Trophoblast cell (in vitro differentiated cells and primary cell): ENCODE data around the gene HOMER2.
A peak's percentile ranks its signal among the peaks of the same experiment; 100 is the strongest.

Experiments
- DNase-seq, 2 donors: peaks; one replicate each; pipeline ENCODE4 v3.0.0-alpha.2; 2016
- H2AFZ ChIP-seq: 2 replicates; pipeline ENCODE4 v1.6.1; 2013; ENCODE audit warnings: low read length, moderate library complexity, mild to moderate bottlenecking; ENCODE audit not compliant: insufficient read depth, poor library complexity
- H2AK5ac ChIP-seq: 2 replicates; pipeline ENCODE4 v1.6.1; 2013; ENCODE audit warnings: mild to moderate bottlenecking, low read length
- H2BK120ac ChIP-seq: 2 replicates; pipeline ENCODE4 v1.6.1; 2013; ENCODE audit warnings: low read length, mild to moderate bottlenecking, moderate library complexity; ENCODE audit not compliant: insufficient read depth, poor library complexity
- H2BK12ac ChIP-seq: 2 replicates; pipeline ENCODE4 v1.6.1; 2013; ENCODE audit warnings: mild to moderate bottlenecking, low read length, moderate library complexity
- H2BK5ac ChIP-seq: 2 replicates; pipeline ENCODE4 v1.6.1; 2013; ENCODE audit warnings: low read length, low read depth, moderate library complexity, mild to moderate bottlenecking; ENCODE audit not compliant: poor library complexity
- H3K14ac ChIP-seq: 2 replicates; pipeline ENCODE4 v1.6.1; 2013; ENCODE audit warnings: mild to moderate bottlenecking, low read length
- H3K18ac ChIP-seq: 2 replicates; pipeline ENCODE4 v1.6.1; 2013; ENCODE audit warnings: mild to moderate bottlenecking, low read length
- H3K23ac ChIP-seq: 2 replicates; pipeline ENCODE4 v1.6.1; 2013; ENCODE audit warnings: low read length
- H3K27ac ChIP-seq: 2 replicates; pipeline ENCODE4 v1.5.1; 2013; ENCODE audit warnings: low read depth, mild to moderate bottlenecking, inconsistent platforms, low read length, moderate library complexity
- H3K27me3 ChIP-seq: 2 replicates; pipeline ENCODE4 v1.6.1; 2013; ENCODE audit warnings: inconsistent platforms, mild to moderate bottlenecking, low read length, moderate library complexity; ENCODE audit not compliant: insufficient read depth
- H3K36me3 ChIP-seq, 2 experiments: 1 replicate in 1 of 2; 2 replicates in 1 of 2; pipeline ENCODE4 v1.6.1; 2013; ENCODE audit warnings: low read length in 2 of 2, mild to moderate bottlenecking in 2 of 2, moderate library complexity in 1 of 2; ENCODE audit not compliant: insufficient read depth in 2 of 2, control insufficient read depth in 1 of 2
- H3K4ac ChIP-seq: 2 replicates; pipeline ENCODE4 v1.6.1; 2013; ENCODE audit warnings: low read depth, mild to moderate bottlenecking, low read length, moderate library complexity
- H3K4me1 ChIP-seq, 2 experiments: 1 replicate in 1 of 2; 2 replicates in 1 of 2; pipeline ENCODE4 v1.6.1; 2013; ENCODE audit warnings: low read length in 2 of 2, mild to moderate bottlenecking in 2 of 2, moderate library complexity in 1 of 2; ENCODE audit not compliant: insufficient read depth in 2 of 2, control insufficient read depth in 1 of 2
- H3K4me2 ChIP-seq: 2 replicates; pipeline ENCODE4 v1.6.1; 2013; ENCODE audit warnings: inconsistent platforms, mild to moderate bottlenecking, low read length, moderate library complexity
- H3K4me3 ChIP-seq: 2 replicates; pipeline ENCODE4 v1.5.1; 2013; ENCODE audit warnings: mild to moderate bottlenecking, low read depth, low read length, inconsistent platforms
- H3K79me1 ChIP-seq: one replicate; pipeline ENCODE4 v1.6.1; 2013; ENCODE audit warnings: low read length
- H3K79me2 ChIP-seq: 2 replicates; pipeline ENCODE4 v1.6.1; 2013; ENCODE audit warnings: low read length, mild to moderate bottlenecking; ENCODE audit not compliant: control insufficient read depth, insufficient read depth, poor library complexity
- H3K9ac ChIP-seq: 2 replicates; pipeline ENCODE4 v1.6.1; 2013; ENCODE audit warnings: mild to moderate bottlenecking, low read length
- H3K9me3 ChIP-seq: 2 replicates; pipeline ENCODE4 v1.6.1; 2013; ENCODE audit warnings: low read depth, mild to moderate bottlenecking, control low read depth, inconsistent platforms, low read length; ENCODE audit not compliant: insufficient read depth
- H4K12ac ChIP-seq: 2 replicates; pipeline ENCODE4 v1.6.1; 2013; ENCODE audit warnings: low read depth, mild to moderate bottlenecking, low read length, moderate library complexity
- H4K8ac ChIP-seq: 2 replicates; pipeline ENCODE4 v1.6.1; 2013; ENCODE audit warnings: low read depth, mild to moderate bottlenecking, low read length, moderate library complexity
- H4K91ac ChIP-seq: one replicate; pipeline ENCODE4 v1.6.1; 2013; ENCODE audit warnings: low read depth, mild to moderate bottlenecking, low read length, moderate library complexity
- WGBS: extraction: QIAGEN DNeasy Blood & Tissue Kit; methylation state at CpG from one replicate; pipeline ENCODE4 v1.1.7; 2013; ENCODE audit warnings: missing lambda C conversion rate; ENCODE audit not compliant: insufficient read length, insufficient coverage; ENCODE audit errors: extremely low coverage; 5-methylcytosine and 5-hydroxymethylcytosine counted together

The HOMER2 gene

DNA sequence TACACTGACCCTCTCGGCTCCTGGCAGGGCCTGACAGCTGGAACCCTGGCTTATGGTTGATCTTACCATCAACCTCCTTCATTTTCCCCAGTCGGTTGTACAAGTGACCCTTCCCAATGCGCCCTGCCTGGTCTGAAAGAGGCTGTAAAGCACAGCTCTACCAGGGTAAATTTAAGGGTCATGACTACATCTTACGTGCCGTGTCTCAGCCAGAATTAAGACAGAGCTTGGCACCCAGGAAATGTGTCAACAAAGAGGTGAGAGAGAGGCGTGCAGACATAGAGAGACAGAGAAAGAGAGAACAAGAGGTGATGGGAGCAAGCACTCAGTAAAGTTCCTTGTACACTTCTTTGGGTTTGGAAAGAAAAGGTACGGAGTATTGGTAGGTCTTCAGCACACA, 28.8 kb downstream of the HOMER2 start:
- no peak overlapping the region for H4K8ac ChIP-seq
- no peak overlapping the region for H3K14ac ChIP-seq
- H3K79me2 ChIP-seq, result no peaks in the 10 kb centered on the region
- no peaks in the 10 kb centered on the region for H3K4me1 ChIP-seq
- H3K4ac ChIP-seq, result no peak overlapping the region
- no peaks in the 10 kb centered on the region for H3K79me1 ChIP-seq
- H3K27ac ChIP-seq, result no peak overlapping the region
- no peak overlapping the region for H3K9ac ChIP-seq
- no peak overlapping the region for H2AFZ ChIP-seq
- WGBS, result no CpG with 5 or more reads among the region's 7 CpGs
- H3K23ac ChIP-seq, result peak overlapping the region; percentile 37
- no peak overlapping the region for H2BK5ac ChIP-seq
- H4K12ac ChIP-seq, result no peak overlapping the region
- DNase-seq, result no peak
- H3K18ac ChIP-seq, result no peak overlapping the region
- no peaks in the 10 kb centered on the region for H3K36me3 ChIP-seq
- no peak overlapping the region for H2BK120ac ChIP-seq
- no peak overlapping the region for H3K4me3 ChIP-seq
- no peaks in the 10 kb centered on the region for H3K27me3 ChIP-seq
- peaks cover 2% of the 10 kb centered on the region for H3K9me3 ChIP-seq
- H4K91ac ChIP-seq, result no peak overlapping the region
- H2BK12ac ChIP-seq, result no peak overlapping the region
- no peak overlapping the region for H3K4me2 ChIP-seq
- no peak overlapping the region for H2AK5ac ChIP-seq

DNA sequence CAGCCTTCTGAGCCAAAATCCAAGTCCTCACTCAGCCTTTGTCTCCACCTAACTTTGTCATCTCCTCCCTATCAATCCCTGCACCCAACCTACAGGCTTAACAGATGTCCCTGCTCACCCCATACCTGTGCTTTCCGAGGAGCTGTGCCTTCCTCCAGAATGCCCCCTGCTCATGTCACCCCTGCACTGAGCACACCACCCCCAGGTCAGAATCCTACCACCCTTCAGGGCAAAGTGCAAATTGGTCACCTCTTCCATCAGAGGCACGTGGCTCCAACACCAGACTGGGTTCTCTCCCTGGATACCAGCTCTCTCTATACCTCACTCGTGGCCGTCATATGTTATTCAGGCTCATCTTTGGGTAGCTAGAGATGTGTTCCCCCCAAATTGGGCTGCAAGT, 29.8 kb downstream of the HOMER2 start:
- Histone ChIP-seq H3K14ac (no peak overlapping the region), H4K91ac (no peak overlapping the region), H3K79me2 (no peaks in the 10 kb centered on the region), H3K4ac (no peak overlapping the region), H3K9me3 (peaks cover 2% of the 10 kb centered on the region), H2BK5ac (no peak overlapping the region), H3K27me3 (no peaks in the 10 kb centered on the region), H2AFZ (no peak overlapping the region), H3K18ac (no peak overlapping the region), H3K4me1 (no peaks in the 10 kb centered on the region), H3K4me3 (no peak overlapping the region), H3K79me1 (no peaks in the 10 kb centered on the region), H2AK5ac (no peak overlapping the region), H2BK12ac (no peak overlapping the region), H3K36me3 (no peaks in the 10 kb centered on the region), H3K4me2 (no peak overlapping the region), H2BK120ac (no peak overlapping the region), H3K9ac (no peak overlapping the region), H3K23ac (no peak overlapping the region), H4K12ac (no peak overlapping the region), H4K8ac (no peak overlapping the region), H3K27ac (no peak overlapping the region)
- no CpG with 5 or more reads among the region's 4 CpGs for WGBS
- DNase-seq, result no peak

- Histone ChIP-seq H3K14ac (no peak overlapping the region), H3K18ac (no peak overlapping the region), H3K9ac (no peak overlapping the region), H3K23ac (no peak overlapping the region), H2AK5ac (no peak overlapping the region), H4K91ac (no peak overlapping the region), H3K4me2 (no peak overlapping the region), H2BK120ac (no peak overlapping the region), H4K12ac (no peak overlapping the region), H3K4me1 (no peaks in the 10 kb centered on the region), H2AFZ (no peak overlapping the region), H2BK5ac (no peak overlapping the region), H4K8ac (no peak overlapping the region), H3K79me2 (no peaks in the 10 kb centered on the region), H3K27me3 (no peaks in the 10 kb centered on the region), H3K9me3 (peaks cover 2% of the 10 kb centered on the region), H3K36me3 (no peaks in the 10 kb centered on the region), H3K27ac (no peak overlapping the region), H3K79me1 (no peaks in the 10 kb centered on the region), H3K4me3 (no peak overlapping the region), H2BK12ac (no peak overlapping the region), H3K4ac (no peak overlapping the region)
- DNase-seq, result no peak
Observed at GRCh38 chr15:82921939-82922338, 30.6 kb downstream of the HOMER2 start.

- H3K27ac ChIP-seq, result no peak overlapping the region
- H2BK120ac ChIP-seq, result no peak overlapping the region
- no peak overlapping the region for H4K91ac ChIP-seq
- no peaks in the 10 kb centered on the region for H3K27me3 ChIP-seq
- no peak overlapping the region for H3K4me3 ChIP-seq
- H2AFZ ChIP-seq, result no peak overlapping the region
- H3K36me3 ChIP-seq, result no peaks in the 10 kb centered on the region
- DNase-seq, result no peak
- no peak overlapping the region for H3K4ac ChIP-seq
- no peaks in the 10 kb centered on the region for H3K4me1 ChIP-seq
- no CpG with 5 or more reads among the region's 8 CpGs for WGBS
- no peak overlapping the region for H4K8ac ChIP-seq
- H4K12ac ChIP-seq, result no peak overlapping the region
- no peak overlapping the region for H2BK5ac ChIP-seq
- no peak overlapping the region for H2AK5ac ChIP-seq
- no peak overlapping the region for H3K23ac ChIP-seq
- H3K79me1 ChIP-seq, result no peaks in the 10 kb centered on the region
- H3K4me2 ChIP-seq, result no peak overlapping the region
- no peak overlapping the region for H3K14ac ChIP-seq
- no peak overlapping the region for H2BK12ac ChIP-seq
- H3K9ac ChIP-seq, result no peak overlapping the region
- H3K18ac ChIP-seq, result no peak overlapping the region
- peaks cover 2% of the 10 kb centered on the region for H3K9me3 ChIP-seq
- no peaks in the 10 kb centered on the region for H3K79me2 ChIP-seq
Observed at GRCh38 chr15:82921242-82921641, 31.3 kb downstream of the HOMER2 start.
